OCI-LY7 (cell line): Measurements from ENCODE around the gene SLC25A20. TPM values are rescaled to one million over a fixed set of nuclear protein-coding genes. Genes with fewer than 3 reads are reported as not detected.

Experiments
- BruUV-seq: library from RNA; stranded (reverse); fragments of 400-500 nt; replicated peaks from 2 replicates; lab custom pipeline; 2021; lab: Mats Ljungman, UMichigan
- CTCF ChIA-PET: fragments of 300-600 bp; sonication (Branson Sonifier 250); formaldehyde crosslinking; loops from one replicate; lab custom pipeline; 2022; ENCODE audit warnings: antibody characterized with exemption; ENCODE audit not compliant: unreplicated experiment; lab: Charles Lee
- POLR2A ChIA-PET: fragments of 300-600 bp; sonication (Branson Sonifier 250); formaldehyde crosslinking; loops from one replicate; lab custom pipeline; 2022; ENCODE audit warnings: antibody characterized with exemption; lab: Charles Lee
- DNase-seq: peaks from one replicate; pipeline ENCODE4 v3.0.0-alpha.2; 2015; ENCODE audit warnings: low spot score
- H2AFZ ChIP-seq: fragments of 200-600 bp; sonication (generic), shearing (Covaris generic); 2 replicates; pipeline ENCODE4 v1.6.1; 2014; ENCODE audit warnings: mild to moderate bottlenecking, antibody characterized with exemption, low read length, moderate library complexity
- H3K27ac ChIP-seq: fragments of 200-600 bp; sonication (generic); 2 replicates; pipeline ENCODE4 v1.5.1; 2014; ENCODE audit warnings: mixed run types, low read depth, mild to moderate bottlenecking, moderate library complexity, low read length, inconsistent platforms; ENCODE audit not compliant: poor library complexity, severe bottlenecking
- H3K36me3 ChIP-seq: fragments of 200-600 bp; sonication (generic); 2 replicates; pipeline ENCODE4 v1.6.1; 2014; ENCODE audit warnings: mild to moderate bottlenecking, antibody characterized with exemption, low read length, moderate library complexity, mixed read lengths; ENCODE audit not compliant: insufficient read depth
- H3K4me1 ChIP-seq: fragments of 200-600 bp; sonication (generic); 2 replicates; pipeline ENCODE4 v1.5.1; 2014; ENCODE audit warnings: mild to moderate bottlenecking, low read length; ENCODE audit not compliant: insufficient read depth, poor library complexity, severe bottlenecking
- H3K4me2 ChIP-seq: fragments of 200-600 bp; sonication (generic); 2 replicates; pipeline ENCODE4 v1.6.1; 2014; ENCODE audit warnings: mild to moderate bottlenecking, low read length
- H3K4me3 ChIP-seq: fragments of 200-600 bp; sonication (generic); 2 replicates; pipeline ENCODE4 v1.5.1; 2014; ENCODE audit warnings: mild to moderate bottlenecking, low read depth, low read length; ENCODE audit not compliant: poor library complexity, severe bottlenecking
- H3K79me2 ChIP-seq: fragments of 200-600 bp; sonication (generic); 2 replicates; pipeline ENCODE4 v1.6.1; 2016; ENCODE audit warnings: low read depth, mild to moderate bottlenecking, low read length, moderate library complexity, mixed read lengths; ENCODE audit not compliant: insufficient read depth
- H3K9me2 ChIP-seq: fragments of 200-600 bp; sonication (generic); 2 replicates; pipeline ENCODE4 v1.6.1; 2016; ENCODE audit warnings: mild to moderate bottlenecking, low read length, mixed read lengths; ENCODE audit not compliant: insufficient read depth
- H3K9me3 ChIP-seq: fragments of 200-600 bp; sonication (generic); 2 replicates; pipeline ENCODE4 v1.6.1; 2014; ENCODE audit warnings: mild to moderate bottlenecking, mixed run types, low read length, mixed read lengths
- H4K20me1 ChIP-seq: fragments of 200-600 bp; sonication (generic); 2 replicates; pipeline ENCODE4 v1.6.1; 2014; ENCODE audit warnings: mild to moderate bottlenecking, antibody characterized with exemption, low read length, moderate library complexity, mixed read lengths; ENCODE audit not compliant: insufficient read depth
- EZH2phosphoT487 ChIP-seq: fragments of 200-600 bp; sonication (generic); IDR thresholded peaks from 2 replicates; pipeline ENCODE4 v1.6.1; 2018; ENCODE audit warnings: low read depth, borderline replicate concordance, mild to moderate bottlenecking, mixed run types, antibody characterized with exemption, low read length, moderate library complexity, mixed read lengths
- intact Hi-C: fragments of 100-400 bp; cut with micrococcal nuclease; formaldehyde crosslinking; loops from one replicate; pipeline ENCODE4 v1.10.0; 2022; ENCODE audit not compliant: unreplicated experiment
- total RNA-seq, 2 experiments: library from RNA; depleted of rRNA in 1 of 2; stranded (reverse); fragments of >200 nt in 1 of 2; shearing (Covaris generic) in 1 of 2; gene quantifications; 2 replicates each; pipeline ENCODE4 v1.2.3, GENCODE V29; 2014 to 2022
- TF ChIP-seq, protein P1 (sequence below): fragments of 200-600 bp; sonication (generic); conservative IDR thresholded peaks from 2 replicates; pipeline ENCODE4 v1.5.1; 2014; ENCODE audit warnings: mild to moderate bottlenecking, antibody characterized with exemption, low read length, moderate library complexity, mixed read lengths

The SLC25A20 gene
- total RNA-seq, 2 experiments from 2014 or later = 19.1 to 20.9 TPM

DNA sequence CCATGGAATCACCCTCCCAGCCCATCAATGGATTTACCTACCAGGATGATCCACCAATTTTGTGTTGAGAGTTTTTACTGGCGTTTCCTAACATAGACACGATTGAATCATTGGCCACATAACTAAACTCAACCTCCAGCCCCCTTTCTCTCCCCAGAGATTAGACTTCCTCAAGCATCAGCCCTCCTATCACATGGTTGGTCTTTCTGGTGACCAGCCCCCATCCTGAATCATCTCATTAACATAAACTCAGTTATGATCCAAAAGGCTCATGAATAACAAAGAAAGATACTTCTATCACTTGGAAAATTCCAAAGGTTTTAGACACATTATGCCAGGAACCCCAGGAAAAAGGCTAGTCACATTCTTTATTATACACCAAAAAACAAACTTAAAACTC lies 72.2 kb downstream of the SLC25A20 start:
- H4K20me1 ChIP-seq = no peaks in the 10 kb centered on the region
- DNase-seq = no peak

DNA sequence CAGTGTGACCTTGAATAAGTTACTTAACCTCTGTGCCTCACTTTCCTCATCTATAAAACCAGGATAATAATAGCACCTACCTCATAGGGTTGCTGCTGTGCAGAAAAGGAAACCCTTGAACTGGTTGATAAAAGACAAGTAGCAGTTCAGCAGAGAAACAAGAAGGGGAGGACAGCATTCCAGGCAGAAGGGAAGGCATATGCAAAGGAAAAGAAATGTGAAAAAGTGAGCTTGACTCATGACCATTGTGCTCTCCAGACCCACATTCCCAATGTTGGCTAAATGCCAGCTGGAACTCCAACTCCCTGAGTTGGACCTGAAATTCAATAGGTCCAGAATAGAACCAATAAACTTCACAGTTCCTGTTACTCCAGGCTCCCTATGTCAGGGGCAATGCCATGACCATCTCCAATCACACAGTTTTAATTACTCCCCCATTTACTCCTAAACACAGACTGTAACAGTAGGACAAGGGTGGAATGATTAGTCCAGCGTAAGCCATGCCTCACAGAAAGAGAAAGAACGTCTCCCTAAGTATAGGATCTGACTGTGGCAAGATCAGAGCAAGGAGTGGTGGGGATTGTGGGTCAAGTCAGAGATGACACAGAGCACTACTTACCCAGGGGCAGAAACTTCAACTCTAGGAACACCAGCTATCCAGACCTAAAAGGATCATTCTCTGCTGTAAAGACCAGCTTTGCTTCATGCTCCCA lies 77.9 kb downstream of the SLC25A20 start:
- intact Hi-C loops = no loop called here
- Histone ChIP-seq H3K79me2 (no peaks in the 10 kb centered on the region), H3K4me3 (no peak overlapping the region), H3K4me2 (no peak overlapping the region), H3K4me1 (no peaks in the 10 kb centered on the region), H3K27ac (no peak overlapping the region), H4K20me1 (no peaks in the 10 kb centered on the region), H3K9me3 (no peaks in the 10 kb centered on the region), H2AFZ (no peak overlapping the region), H3K36me3 (no peaks in the 10 kb centered on the region), H3K9me2 (no peaks in the 10 kb centered on the region)
- CTCF ChIA-PET = no interaction called here
- POLR2A ChIA-PET = interaction anchor here (0.5 to 0.6 kb wide), 2 partner anchors 47 to 59 kb away, joined by 3 to 4 read pairs; no protein-coding TSS in a partner anchor
- no peak for DNase-seq
- BruUV-seq = no TSS peak
- no peak for TF ChIP-seq EZH2phosphoT487
- TF ChIP-seq, protein P1, sequence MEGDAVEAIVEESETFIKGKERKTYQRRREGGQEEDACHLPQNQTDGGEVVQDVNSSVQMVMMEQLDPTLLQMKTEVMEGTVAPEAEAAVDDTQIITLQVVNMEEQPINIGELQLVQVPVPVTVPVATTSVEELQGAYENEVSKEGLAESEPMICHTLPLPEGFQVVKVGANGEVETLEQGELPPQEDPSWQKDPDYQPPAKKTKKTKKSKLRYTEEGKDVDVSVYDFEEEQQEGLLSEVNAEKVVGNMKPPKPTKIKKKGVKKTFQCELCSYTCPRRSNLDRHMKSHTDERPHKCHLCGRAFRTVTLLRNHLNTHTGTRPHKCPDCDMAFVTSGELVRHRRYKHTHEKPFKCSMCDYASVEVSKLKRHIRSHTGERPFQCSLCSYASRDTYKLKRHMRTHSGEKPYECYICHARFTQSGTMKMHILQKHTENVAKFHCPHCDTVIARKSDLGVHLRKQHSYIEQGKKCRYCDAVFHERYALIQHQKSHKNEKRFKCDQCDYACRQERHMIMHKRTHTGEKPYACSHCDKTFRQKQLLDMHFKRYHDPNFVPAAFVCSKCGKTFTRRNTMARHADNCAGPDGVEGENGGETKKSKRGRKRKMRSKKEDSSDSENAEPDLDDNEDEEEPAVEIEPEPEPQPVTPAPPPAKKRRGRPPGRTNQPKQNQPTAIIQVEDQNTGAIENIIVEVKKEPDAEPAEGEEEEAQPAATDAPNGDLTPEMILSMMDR = no peak

More for the DNA sequence above, 72.2 kb downstream of the SLC25A20 start:
- TF ChIP-seq EZH2phosphoT487 = no peak
- TF ChIP-seq, protein P1 = no peak
- no TSS peak for BruUV-seq
- Histone ChIP-seq H3K36me3 (no peaks in the 10 kb centered on the region), H3K4me1 (peaks cover 3% of the 10 kb centered on the region), H3K27ac (no peak overlapping the region), H3K9me3 (no peaks in the 10 kb centered on the region), H3K4me2 (no peak overlapping the region), H2AFZ (no peak overlapping the region), H3K9me2 (no peaks in the 10 kb centered on the region), H3K79me2 (no peaks in the 10 kb centered on the region), H3K4me3 (no peak overlapping the region)
- intact Hi-C loops = no loop called here
- ChIA-PET CTCF (no interaction called here), POLR2A (no interaction called here)
